Neural progenitor cell (in vitro differentiated cells): ENCODE results near the gene CCDC68. TPM values are rescaled to one million over a fixed set of nuclear protein-coding genes. Genes with fewer than 3 reads are reported as not detected.
A peak's percentile ranks its signal among the peaks of the same experiment; 100 is the strongest.

Source experiments
- DNase-seq: peaks from one replicate; pipeline ENCODE4 v3.0.0-alpha.2; 2016; ENCODE audit warnings: low spot score
- H2AFZ ChIP-seq: fragments of 200-600 bp; sonication (generic); replicated peaks from 2 replicates; pipeline ENCODE4 v1.6.1; 2016; ENCODE audit warnings: antibody characterized with exemption
- H3F3A ChIP-seq: fragments of 200-600 bp; sonication (generic); 2 replicates; pipeline ENCODE4 v1.6.1; 2016; ENCODE audit warnings: antibody characterized with exemption, low read depth
- H3K27ac ChIP-seq: fragments of 200-600 bp; sonication (generic); 2 replicates; pipeline ENCODE4 v1.5.1; 2016; ENCODE audit warnings: mild to moderate bottlenecking
- H3K27me3 ChIP-seq: fragments of 200-600 bp; sonication (generic); 2 replicates; pipeline ENCODE4 v1.6.1; 2016; ENCODE audit warnings: mild to moderate bottlenecking, moderate library complexity
- H3K36me3 ChIP-seq: fragments of 200-600 bp; sonication (generic); 2 replicates; pipeline ENCODE4 v1.5.1; 2016
- H3K4me1 ChIP-seq: fragments of 200-600 bp; sonication (generic); 2 replicates; pipeline ENCODE4 v1.6.1; 2016; ENCODE audit warnings: mixed run types
- H3K4me2 ChIP-seq: fragments of 200-600 bp; sonication (generic); 2 replicates; pipeline ENCODE4 v1.6.1; 2016
- H3K4me3 ChIP-seq: fragments of 200-600 bp; sonication (generic); 2 replicates; pipeline ENCODE4 v1.5.1; 2016
- H3K79me2 ChIP-seq: fragments of 200-600 bp; sonication (generic); 2 replicates; pipeline ENCODE4 v1.6.1; 2016; ENCODE audit warnings: low read depth
- H3K9ac ChIP-seq: fragments of 200-600 bp; sonication (generic); 2 replicates; pipeline ENCODE4 v1.6.1; 2016
- H3K9me3 ChIP-seq: fragments of 200-600 bp; sonication (generic); 2 replicates; pipeline ENCODE4 v1.5.1; 2016; ENCODE audit warnings: low read depth
- H4K20me1 ChIP-seq: fragments of 200-600 bp; sonication (generic); 2 replicates; pipeline ENCODE4 v1.6.1; 2016; ENCODE audit warnings: low read depth
- H3K27ac Mint-ChIP-seq: 3 replicates; pipeline ENCODE4 v1.8.0; 2021; ENCODE audit warnings: mixed read lengths
- H3K27me3 Mint-ChIP-seq: 2 replicates; pipeline ENCODE4 v1.8.0; 2022; ENCODE audit warnings: low read depth, mild to moderate bottlenecking, inconsistent platforms, moderate library complexity, mixed read lengths; ENCODE audit not compliant: insufficient read depth
- H3K36me3 Mint-ChIP-seq: 3 replicates; pipeline ENCODE4 v1.8.0; 2021; ENCODE audit warnings: mixed read lengths
- H3K4me1 Mint-ChIP-seq: 3 replicates; pipeline ENCODE4 v1.8.0; 2021; ENCODE audit warnings: mixed read lengths
- H3K4me3 Mint-ChIP-seq: 3 replicates; pipeline ENCODE4 v1.8.0; 2021; ENCODE audit warnings: mild to moderate bottlenecking, moderate library complexity, mixed read lengths
- H3K9me3 Mint-ChIP-seq: 3 replicates; pipeline ENCODE4 v1.8.0; 2020; ENCODE audit warnings: mixed read lengths
- CTCF ChIP-seq: fragments of 200-600 bp; sonication (generic); IDR thresholded peaks from 2 replicates; pipeline ENCODE4 v1.5.1; 2017; ENCODE audit warnings: antibody characterized with exemption, mild to moderate bottlenecking
- EZH2 ChIP-seq: fragments of 200-600 bp; sonication (generic); IDR thresholded peaks from 2 replicates; pipeline ENCODE4 v1.6.1; 2017; ENCODE audit warnings: antibody characterized with exemption, mild to moderate bottlenecking, moderate library complexity
- EZH2phosphoT487 ChIP-seq: fragments of 200-600 bp; sonication (generic); IDR thresholded peaks from 2 replicates; pipeline ENCODE4 v1.6.1; 2017; ENCODE audit warnings: antibody characterized with exemption
- total RNA-seq: library from RNA; depleted of rRNA; stranded (reverse); fragments of >200 nt; gene quantifications from 2 replicates; pipeline ENCODE4 v1.2.3, GENCODE V29; 2015; ENCODE audit warnings: low replicate concordance

Gene CCDC68
- total RNA-seq, 1 donor from 2014 or later: not detected

- no peaks in the 10 kb centered on the region for H4K20me1 ChIP-seq
- Mint-ChIP-seq H3K9me3 (peaks cover 3% of the 10 kb centered on the region), H3K27ac (peak overlapping the region; percentile 26)
These were observed 78.0 kb downstream of the CCDC68 start for GRCh38 chr18:54881229-54881768.

GRCh38 chr18:54880395-54881105, 78.7 kb downstream of the CCDC68 start:
- no peaks in the 10 kb centered on the region for H3K27me3 ChIP-seq
- no peak for DNase-seq
- Mint-ChIP-seq H3K27me3 (peaks cover 5% of the 10 kb centered on the region), H3K27ac (no peak overlapping the region), H3K9me3 (no peaks in the 10 kb centered on the region), H3K4me1 (peaks cover 33% of the 10 kb centered on the region), H3K4me3 (no peak overlapping the region), H3K36me3 (no peaks in the 10 kb centered on the region)
- H3K9me3 ChIP-seq: no peaks in the 10 kb centered on the region
- H3K9ac ChIP-seq: no peak overlapping the region
- no peak overlapping the region for H3K4me2 ChIP-seq
- H3K36me3 ChIP-seq: no peaks in the 10 kb centered on the region
- H2AFZ ChIP-seq: no peak overlapping the region
- H3K79me2 ChIP-seq: no peaks in the 10 kb centered on the region
- no peak overlapping the region for H3K4me3 ChIP-seq
- H3K27ac ChIP-seq: no peak overlapping the region
- no peaks in the 10 kb centered on the region for H3F3A ChIP-seq
- peaks cover 18% of the 10 kb centered on the region for H3K4me1 ChIP-seq
- TF ChIP-seq EZH2 (no peak), EZH2phosphoT487 (no peak), CTCF (no peak)
- H4K20me1 ChIP-seq: no peaks in the 10 kb centered on the region

More at GRCh38 chr18:54881229-54881768, 78.0 kb downstream of the CCDC68 start:
- no peaks in the 10 kb centered on the region for H3K79me2 ChIP-seq
- H3K9me3 ChIP-seq: no peaks in the 10 kb centered on the region
- no peak overlapping the region for H3K4me3 ChIP-seq
- TF ChIP-seq EZH2: no peak
- no peak for TF ChIP-seq CTCF
- TF ChIP-seq EZH2phosphoT487: no peak
- no peak overlapping the region for H3K9ac ChIP-seq
- no peaks in the 10 kb centered on the region for H3F3A ChIP-seq
- no peaks in the 10 kb centered on the region for H3K36me3 Mint-ChIP-seq
- no peak for DNase-seq
- no peaks in the 10 kb centered on the region for H3K27me3 ChIP-seq
- no peaks in the 10 kb centered on the region for H3K36me3 ChIP-seq
- no peak overlapping the region for H3K27ac ChIP-seq
- no peak overlapping the region for H3K4me2 ChIP-seq
- H3K27me3 Mint-ChIP-seq: peaks cover 2% of the 10 kb centered on the region
- peaks cover 18% of the 10 kb centered on the region for H3K4me1 ChIP-seq
- H3K4me3 Mint-ChIP-seq: no peak overlapping the region
- H3K4me1 Mint-ChIP-seq: peaks cover 33% of the 10 kb centered on the region
- no peak overlapping the region for H2AFZ ChIP-seq

- TF ChIP-seq CTCF (no peak), EZH2 (no peak), EZH2phosphoT487 (no peak)
- Histone ChIP-seq H3K36me3 (no peaks in the 10 kb centered on the region), H3F3A (no peaks in the 10 kb centered on the region), H3K9me3 (no peaks in the 10 kb centered on the region), H3K4me2 (no peak overlapping the region), H3K79me2 (no peaks in the 10 kb centered on the region), H2AFZ (no peak overlapping the region), H3K27me3 (no peaks in the 10 kb centered on the region), H3K9ac (no peak overlapping the region), H3K27ac (no peak overlapping the region), H3K4me1 (peaks cover 18% of the 10 kb centered on the region), H3K4me3 (no peak overlapping the region), H4K20me1 (no peaks in the 10 kb centered on the region)
- Mint-ChIP-seq H3K4me1 (peaks cover 33% of the 10 kb centered on the region), H3K36me3 (no peaks in the 10 kb centered on the region), H3K9me3 (peaks cover 3% of the 10 kb centered on the region), H3K27ac (no peak overlapping the region), H3K4me3 (no peak overlapping the region), H3K27me3 (peaks cover 5% of the 10 kb centered on the region)
- DNase-seq: no peak
These were observed 79.6 kb downstream of the CCDC68 start for GRCh38 chr18:54879691-54880090.
